HG03342 (cell line): ENCODE data around the gene CFAP65.

ENCODE experiments used
- ATAC-seq: cut with Tn5 transposase; IDR thresholded peaks from one replicate; pipeline ENCODE4 v1.9.1; 2021; ENCODE audit warnings: mild to moderate bottlenecking, moderate library complexity; ENCODE audit not compliant: unreplicated experiment

Gene CFAP65, protein sequence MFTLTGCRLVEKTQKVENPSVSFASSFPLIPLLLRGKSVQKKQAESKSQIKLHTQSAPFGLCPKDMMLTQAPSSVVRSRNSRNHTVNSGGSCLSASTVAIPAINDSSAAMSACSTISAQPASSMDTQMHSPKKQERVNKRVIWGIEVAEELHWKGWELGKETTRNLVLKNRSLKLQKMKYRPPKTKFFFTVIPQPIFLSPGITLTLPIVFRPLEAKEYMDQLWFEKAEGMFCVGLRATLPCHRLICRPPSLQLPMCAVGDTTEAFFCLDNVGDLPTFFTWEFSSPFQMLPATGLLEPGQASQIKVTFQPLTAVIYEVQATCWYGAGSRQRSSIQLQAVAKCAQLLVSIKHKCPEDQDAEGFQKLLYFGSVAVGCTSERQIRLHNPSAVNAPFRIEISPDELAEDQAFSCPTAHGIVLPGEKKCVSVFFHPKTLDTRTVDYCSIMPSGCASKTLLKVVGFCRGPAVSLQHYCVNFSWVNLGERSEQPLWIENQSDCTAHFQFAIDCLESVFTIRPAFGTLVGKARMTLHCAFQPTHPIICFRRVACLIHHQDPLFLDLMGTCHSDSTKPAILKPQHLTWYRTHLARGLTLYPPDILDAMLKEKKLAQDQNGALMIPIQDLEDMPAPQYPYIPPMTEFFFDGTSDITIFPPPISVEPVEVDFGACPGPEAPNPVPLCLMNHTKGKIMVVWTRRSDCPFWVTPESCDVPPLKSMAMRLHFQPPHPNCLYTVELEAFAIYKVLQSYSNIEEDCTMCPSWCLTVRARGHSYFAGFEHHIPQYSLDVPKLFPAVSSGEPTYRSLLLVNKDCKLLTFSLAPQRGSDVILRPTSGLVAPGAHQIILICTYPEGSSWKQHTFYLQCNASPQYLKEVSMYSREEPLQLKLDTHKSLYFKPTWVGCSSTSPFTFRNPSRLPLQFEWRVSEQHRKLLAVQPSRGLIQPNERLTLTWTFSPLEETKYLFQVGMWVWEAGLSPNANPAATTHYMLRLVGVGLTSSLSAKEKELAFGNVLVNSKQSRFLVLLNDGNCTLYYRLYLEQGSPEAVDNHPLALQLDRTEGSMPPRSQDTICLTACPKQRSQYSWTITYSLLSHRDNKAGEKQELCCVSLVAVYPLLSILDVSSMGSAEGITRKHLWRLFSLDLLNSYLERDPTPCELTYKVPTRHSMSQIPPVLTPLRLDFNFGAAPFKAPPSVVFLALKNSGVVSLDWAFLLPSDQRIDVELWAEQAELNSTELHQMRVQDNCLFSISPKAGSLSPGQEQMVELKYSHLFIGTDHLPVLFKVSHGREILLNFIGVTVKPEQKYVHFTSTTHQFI (N-terminal part only)

DNA sequence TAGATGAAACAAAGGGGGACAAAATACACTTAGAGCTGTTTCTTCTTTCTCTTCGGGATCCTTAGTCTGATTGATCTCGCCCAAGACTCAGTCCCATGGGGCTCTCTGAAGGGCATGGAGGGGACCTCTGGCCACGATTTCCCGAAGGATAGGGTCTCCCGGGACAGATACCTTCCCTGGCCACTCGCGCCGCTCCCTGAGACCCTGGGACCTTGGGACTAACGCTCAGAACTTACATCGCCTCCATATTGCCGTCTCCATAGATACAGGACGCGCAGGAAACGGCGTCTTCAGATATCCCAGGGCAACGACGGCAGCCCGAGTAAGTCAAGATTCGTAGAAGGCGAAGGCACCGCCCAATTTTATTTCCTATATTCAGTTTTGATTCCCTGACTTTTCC is at the start of gene CFAP65:
Gene CFAP65 (minus strand): TSS at position 265 of the 400 bp plus-strand sequence. CDS start 2,468 bp downstream, outside the sequence.
- no peak for ATAC-seq

DNA sequence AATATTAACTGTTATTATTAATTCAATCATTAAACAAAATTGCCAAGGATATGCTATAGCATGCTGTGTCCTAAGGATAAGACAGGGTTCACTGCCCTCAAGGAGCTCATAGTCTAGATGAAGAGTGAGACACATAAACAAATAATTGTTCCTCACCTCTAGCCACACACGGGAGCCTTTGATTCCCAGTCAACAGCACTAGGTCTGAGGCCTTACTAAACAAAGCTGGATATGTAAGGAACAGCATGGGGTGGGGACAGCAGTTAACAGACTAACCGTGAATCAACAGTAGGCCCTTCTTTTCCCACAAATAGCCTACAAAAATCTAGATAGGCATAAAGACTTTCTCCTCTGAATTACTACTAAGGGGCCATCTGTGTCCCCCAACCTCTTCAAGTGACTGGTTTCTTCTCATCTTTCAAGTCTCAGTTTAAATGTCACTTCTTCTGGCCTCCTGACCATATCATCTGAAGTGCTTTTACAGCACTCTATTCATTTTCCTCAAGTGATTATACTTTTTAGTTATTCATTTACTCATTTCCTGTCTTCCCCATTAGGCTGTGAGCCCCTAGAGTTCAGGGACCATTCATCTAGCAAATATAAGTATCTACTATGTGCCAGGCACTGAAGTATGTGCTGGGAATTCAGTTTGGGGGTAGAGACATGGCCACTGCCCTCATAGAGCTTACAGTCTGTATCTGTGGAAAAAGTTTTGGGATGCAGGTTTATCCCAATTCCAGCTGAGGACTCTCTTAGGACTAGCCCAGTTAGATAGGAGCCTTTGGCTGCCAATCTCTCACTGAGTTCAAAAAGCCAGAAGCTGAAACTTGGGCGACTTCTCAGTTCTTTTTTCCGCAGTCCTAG is 49.4 kb upstream of the CFAP65 start:
- ATAC-seq = no peak

DNA sequence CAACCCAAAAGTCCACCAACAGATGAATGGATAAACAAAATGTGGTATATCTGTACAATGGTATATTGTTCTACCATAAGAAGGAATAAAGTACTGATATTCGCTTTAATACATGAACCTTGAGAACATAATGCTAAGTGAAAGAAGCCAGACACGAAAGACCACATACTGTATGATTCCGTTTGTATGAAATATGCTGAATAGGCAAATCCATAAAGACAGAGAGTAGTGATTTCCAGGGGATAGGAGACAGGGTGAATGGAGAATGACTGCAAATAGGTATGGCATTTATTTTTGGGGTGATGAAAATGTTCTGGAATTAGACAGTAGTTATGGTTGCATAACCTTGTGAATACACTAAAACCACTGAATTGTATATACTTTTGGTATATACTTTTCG is 48.0 kb upstream of the CFAP65 start:
- no peak for ATAC-seq

DNA sequence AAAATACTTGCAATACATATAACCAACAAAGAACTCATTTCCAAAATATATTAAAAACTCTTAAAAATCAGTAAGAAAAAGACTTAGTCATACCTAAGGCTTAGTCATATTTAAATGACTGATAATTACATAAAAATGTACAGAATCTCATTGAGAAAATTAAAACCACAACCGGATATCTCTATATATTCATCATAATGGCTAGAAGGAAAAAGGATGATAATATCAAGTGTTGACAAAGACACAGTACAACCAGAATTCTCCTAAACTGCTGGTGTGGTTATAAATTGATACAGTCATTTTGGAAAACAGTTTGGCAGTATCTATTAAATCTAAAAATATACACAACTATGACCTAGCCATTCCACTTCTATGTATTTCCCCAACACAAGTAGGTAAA is 46.5 kb upstream of the CFAP65 start:
- ATAC-seq = no peak

DNA sequence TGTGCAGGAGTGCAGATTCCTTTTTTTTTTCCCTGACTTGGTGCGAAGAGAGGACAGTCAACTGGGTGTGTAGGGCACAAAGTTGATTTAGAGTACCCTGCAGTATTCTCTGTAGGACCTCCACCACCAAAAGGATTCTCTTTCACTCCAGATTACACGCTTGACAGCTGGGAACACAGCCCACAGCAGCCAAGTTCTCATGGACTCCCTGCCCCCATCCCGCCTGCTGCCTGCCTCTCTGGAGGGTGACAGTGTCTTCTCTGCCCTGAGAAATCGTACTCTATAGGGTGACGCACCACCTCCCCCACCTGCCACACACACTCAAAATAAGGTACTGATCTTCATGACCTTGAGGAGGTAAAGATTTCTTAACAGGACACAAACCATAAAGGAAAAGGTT is 46.0 kb upstream of the CFAP65 start:
- ATAC-seq = no peak

DNA sequence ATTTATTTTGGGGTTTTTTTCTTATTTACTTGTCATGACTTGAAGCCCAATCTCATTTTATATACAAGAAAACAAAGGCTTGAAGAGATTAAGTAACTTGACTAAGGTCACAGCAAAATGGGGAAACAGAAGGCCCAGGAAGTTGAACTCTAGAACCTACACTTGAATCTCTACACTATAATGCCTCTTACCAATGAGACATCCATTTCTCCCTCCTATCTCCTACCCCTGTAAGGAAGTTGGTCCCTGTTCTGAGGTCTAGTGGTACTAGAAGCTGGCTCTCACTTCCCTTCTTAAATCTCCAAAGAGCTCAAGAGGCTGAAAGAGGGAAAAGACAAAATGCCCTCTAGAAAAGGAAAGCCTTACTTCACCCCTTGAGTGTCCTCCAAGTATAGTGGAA is 44.9 kb upstream of the CFAP65 start:
- ATAC-seq = no peak

DNA sequence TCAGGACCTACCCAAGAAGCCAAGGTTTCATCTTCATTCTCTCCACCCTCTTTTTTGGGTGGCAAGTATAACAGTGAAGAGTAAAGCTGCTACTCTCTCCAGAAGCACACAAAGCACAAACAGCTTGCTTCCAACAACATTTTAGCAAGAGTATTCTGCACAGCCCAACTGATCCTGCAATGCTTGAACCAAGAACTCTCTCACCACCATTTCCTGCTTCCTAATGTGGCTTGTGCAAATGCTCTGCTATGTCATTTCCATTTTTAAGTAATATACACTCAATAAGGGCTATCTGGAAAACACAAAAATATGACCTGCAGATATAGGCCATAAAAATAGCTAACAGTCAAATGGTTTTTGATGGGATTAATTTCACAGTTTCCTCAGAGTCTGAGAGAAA is 43.5 kb upstream of the CFAP65 start:
- ATAC-seq = no peak

DNA sequence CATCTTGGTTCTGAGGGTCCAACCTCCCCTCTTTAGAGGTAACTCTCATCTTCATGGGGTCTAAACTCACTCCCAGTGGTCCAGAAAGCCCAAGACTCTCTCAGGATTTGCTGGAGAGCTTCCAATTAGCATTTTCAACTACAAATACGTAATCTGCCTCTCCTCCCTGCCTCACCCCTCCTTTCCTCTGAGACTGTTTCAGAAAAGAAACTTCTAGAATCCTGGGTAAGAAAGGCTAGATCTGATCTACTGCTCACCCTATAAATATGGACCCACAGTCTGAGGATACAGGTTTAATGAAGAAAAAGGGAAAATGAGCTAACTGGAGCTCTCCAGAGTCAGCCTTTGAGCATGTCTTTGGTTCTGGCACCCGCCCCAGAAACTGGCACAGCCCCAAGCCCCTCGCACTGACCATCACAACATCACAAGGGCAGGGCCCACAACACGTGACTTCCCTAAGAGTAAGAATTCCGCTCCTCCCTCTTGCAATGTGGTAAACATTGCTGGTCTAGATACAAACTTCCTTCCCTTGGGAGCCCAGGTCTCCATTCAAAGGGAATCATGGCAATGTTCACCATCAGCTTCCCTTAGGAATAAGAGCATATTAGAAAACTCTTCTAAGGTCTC is 41.1 kb upstream of the CFAP65 start:
- ATAC-seq = no peak

DNA sequence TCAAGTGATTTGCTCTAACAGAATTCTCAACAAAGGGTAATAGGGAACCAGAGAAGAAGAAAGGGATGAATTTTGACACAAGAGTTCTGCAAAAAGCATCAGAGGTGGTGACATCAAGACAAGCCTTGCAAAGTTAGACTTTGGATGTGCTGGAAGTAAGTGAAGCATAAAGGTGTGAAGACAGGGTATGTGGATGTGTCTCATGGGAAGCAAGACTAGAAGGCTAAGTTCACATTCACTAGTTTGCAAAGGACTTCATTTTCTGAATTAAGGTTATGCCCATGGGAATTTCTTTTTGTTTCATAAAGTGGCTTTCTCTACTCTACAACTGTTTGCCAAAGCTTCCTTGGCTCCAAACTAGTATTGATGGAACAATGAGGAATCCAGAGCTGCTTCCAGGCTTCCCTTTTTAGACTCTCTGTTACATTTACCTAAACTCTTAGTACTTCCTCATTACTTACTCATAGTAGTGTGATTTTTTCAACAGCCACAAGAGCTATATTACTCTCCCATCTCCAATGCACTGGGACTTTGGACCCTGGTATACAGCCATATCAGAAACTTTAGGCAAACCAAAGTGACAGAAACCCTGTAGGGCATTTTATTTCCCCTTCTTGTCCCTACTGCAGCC is 40.5 kb upstream of the CFAP65 start:
- peak; percentile 53 for ATAC-seq

DNA sequence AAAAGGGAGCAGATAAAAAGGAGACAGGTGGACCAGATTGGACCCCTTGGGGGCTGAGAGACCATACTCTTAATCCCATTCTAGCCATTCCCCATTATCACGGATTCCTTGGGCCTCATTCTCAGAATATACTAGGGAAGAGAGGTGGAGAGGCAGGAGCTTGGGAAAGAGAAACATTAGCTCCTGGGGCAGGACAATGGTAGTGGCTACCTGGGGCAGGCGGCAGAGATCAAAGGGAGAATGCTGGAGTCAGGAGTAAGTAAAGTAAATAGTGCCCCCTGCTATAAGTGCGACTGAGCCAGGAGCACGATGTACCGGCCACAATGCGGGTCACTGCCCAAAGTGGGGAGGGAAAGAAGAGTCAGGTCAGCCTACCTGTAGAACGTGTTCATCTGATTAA is 39.8 kb upstream of the CFAP65 start:
- ATAC-seq = no peak

DNA sequence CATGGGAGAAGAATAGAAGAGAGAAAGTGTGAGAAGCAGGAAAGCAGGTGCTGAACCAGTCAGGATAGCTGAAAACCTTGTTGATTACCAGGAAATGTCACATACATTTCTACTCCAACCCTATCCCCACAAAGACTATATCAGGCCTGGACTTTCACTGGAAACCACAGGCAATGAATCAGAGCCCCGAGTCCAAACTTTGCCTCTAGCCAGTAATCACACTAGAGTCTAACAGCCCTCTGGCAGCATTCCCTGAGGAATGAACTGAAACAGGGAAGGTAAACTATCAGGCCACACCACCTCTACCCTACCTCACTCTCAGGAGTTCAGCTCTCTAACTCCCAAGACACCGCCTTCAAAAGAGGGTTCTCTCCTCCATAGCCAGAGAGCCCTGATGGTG is 38.1 kb upstream of the CFAP65 start:
- ATAC-seq = no peak

DNA sequence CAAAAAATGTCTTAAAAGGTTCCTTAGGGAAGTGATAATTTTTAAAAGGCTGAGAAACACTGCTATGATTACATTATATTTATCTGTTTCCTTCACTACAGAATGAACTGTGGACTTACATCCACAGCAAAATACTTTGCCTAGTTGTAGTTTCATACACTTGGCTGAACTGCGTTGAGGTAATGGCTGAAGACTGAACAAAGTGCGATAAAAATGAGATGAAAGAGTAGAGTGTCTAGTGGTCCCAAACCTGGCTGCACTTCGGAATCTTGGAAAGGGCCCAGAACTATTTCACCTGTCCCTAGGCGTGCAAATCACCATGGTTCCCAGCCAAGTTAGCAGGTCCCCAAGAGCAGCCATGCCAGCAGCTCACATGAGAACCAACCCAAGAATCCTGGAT is 37.6 kb upstream of the CFAP65 start:
- no peak for ATAC-seq

DNA sequence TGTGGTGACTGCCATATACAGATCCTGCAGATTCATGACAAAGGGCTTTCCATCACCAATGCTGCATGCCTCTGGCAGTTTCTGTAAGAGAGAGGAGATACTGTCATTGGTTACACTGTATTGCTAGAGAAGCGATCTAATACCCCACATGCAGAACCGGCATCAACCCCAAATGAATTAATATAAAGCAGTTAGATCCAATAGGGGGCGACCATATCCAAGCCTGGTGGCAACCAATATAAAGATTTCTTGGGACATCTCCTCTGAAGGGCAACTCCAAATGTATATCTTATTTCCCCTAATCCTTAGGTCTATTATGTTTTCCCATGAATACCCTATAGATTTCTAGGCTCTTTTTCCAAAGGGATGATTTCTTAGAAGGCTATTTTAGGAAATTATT is 36.8 kb upstream of the CFAP65 start:
- no peak for ATAC-seq

DNA sequence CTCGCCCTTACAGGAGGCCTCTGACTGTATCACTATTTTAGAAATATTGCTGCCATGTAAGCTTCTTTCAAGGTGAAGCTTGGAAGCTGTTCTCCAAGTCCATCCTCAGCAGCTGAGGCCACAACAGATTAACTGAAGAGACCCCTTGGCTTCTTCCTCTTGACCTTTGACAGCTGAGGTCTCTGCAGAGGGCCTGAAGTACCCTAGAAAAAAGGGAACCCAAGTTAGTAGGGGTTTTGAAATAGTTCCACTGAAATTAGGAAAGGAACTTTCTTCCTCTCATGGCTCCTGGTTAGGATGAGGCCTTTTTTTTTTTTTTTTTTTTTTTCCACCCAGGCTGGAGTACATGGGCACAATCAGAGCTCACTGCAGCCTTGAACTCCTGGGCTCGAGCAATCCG is 34.9 kb upstream of the CFAP65 start:
- no peak for ATAC-seq

DNA sequence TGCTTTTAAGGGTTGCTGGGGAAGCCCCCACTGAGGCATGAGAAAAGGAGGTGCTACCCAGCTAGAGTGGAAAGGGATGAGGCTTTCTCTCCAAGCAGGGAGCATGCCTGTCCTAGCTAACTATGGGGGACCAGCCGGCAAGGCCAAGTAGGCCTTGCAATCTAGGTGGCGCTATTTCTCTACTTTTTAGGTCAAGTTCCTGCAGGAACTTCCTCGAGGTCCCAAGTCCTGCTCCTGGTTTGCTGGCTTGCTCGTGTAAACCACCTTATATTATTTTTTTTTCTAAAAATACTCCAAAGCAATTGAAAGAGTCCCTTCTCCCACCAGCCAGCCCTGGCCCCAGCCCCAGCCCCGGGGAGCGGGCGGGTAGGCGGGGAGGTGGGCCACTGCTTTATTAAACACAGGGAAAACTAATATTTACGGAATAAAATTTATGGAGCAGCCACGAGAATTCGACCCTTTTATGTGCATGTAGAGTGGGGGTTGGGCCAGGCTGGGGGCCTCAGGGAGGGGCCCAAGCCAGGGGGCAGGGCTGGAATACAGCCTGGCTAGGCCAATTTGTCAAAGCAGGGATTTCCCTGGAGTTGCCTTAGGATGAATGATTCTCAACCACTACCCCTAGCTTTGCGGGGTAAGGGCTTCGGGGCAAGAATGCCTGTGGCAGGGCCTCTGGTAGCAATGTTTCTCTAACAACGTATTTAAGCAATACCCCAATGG is 32.3 kb upstream of the CFAP65 start:
- ATAC-seq = no peak

DNA sequence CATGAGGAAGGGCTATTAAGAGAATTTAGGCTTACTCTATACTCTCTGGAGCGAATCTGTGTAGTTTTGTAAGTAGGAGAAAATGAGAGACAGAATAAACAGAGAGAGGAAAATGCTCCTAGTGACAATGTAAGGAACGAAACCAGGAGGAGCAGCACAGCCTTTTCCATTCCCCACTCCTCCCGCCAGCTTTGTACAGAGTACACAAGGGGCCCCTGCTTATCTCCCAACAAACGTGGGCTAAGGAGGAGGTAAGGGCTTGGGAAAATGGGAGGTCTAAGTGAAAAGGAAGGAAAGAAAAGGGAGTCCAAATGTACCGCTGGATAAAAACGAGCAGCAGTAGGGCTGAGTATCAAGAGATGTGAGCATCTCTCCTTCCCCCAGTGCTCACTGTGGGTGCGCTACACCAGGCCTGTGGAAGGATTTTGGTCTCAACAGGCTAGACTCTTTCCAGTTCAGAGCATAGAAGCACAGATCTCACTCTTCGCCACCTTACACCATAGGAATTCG is 31.5 kb upstream of the CFAP65 start:
- no peak for ATAC-seq

DNA sequence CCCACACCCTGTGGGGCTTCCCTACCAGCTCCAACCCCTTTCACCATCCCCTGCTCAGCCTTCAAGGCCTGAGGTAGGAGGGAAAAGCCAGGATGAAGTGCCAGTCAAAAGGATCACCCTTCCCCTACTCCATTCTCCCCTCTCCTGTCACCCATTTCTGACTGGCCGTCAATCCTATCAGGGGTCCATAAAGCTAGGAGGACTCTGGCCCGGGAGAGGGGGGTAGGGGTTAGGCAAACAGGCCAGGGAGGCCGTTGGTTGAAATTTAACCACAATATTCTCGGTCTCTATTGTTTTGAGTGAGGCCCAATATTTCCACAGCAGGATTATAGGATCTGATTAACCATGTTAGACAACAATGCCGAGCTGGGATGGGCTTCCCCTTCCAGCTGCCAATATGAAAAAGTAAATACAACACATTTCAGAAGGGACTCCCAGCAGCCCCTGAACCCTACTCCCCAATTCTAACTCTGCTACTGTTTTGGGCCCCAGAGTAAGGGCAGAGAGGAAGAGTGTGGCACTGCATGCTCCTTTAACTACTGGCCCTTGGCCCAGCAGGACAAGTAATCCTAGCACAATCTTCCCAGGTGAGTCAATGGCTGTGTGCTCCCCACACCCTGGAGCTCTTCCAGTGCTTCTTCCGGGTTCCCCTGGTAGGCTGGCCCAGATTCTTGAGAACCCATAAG is 30.0 kb upstream of the CFAP65 start:
- no peak for ATAC-seq

DNA sequence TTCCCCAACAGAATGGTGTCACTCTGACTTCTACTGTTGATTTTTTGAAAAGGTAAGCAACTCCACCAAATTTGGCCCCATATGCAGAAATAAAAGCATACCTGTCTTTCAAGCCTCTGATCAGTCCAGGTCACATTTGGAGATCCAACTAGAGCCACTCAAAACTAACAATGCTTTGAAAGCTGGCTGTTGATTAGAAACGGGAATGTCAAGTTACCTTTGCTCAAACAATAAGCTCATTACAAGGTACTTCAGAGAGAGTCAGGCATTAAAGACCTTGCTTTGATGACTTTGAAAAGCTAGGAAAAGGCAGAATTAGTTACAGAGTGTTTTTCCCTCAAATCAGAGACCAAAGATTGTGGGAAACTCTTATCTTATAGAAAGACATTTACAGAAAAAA is 24.2 kb upstream of the CFAP65 start:
- ATAC-seq = no peak
